Measurements from ENCODE around the gene SLIT1. TPM values are rescaled to one million over a fixed set of nuclear protein-coding genes. Genes with fewer than 3 reads are reported as not detected.

The SLIT1 gene
- total RNA-seq, 2 donors from 2014 or later: 0.56 to 2.0 TPM

DNA sequence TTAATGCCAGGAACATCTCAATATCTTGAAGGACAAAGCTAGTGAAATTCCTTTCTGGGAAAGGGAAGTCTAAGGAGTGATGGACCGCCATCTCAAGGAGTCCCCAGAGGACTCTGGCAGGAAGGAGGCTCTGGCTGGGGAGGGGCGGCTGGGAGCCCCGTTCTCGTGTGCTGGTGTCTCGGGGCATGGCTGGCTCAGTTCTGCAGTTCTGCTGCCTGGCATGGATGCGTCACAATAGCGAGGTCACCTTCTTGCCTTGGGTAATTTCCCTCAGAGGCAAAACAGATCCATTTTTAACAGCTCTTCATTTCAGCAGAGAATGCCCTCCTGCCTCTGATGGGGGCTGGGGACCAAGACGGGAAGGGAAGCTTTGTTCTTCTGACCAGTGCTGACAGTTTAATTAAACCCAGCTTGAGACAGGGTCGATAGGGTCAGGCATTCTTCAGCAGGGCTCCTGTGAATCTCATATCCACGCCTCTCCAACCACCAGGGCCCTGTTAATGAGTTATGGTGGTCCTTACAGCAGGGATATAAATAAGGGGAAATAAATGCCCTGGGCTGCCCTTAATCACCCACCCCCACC, 35.7 kb downstream of the SLIT1 start:
- Mint-ChIP-seq H3K4me3 (no peak overlapping the region), H3K9me3 (no peaks in the 10 kb centered on the region), H3K36me3 (ENCODE audit: low read depth) (no peaks in the 10 kb centered on the region), H3K27me3 (peaks cover 3% of the 10 kb centered on the region), H3K27ac (no peak overlapping the region), H3K4me1 (no peaks in the 10 kb centered on the region)
- no peak for ATAC-seq (replicated peaks)

DNA sequence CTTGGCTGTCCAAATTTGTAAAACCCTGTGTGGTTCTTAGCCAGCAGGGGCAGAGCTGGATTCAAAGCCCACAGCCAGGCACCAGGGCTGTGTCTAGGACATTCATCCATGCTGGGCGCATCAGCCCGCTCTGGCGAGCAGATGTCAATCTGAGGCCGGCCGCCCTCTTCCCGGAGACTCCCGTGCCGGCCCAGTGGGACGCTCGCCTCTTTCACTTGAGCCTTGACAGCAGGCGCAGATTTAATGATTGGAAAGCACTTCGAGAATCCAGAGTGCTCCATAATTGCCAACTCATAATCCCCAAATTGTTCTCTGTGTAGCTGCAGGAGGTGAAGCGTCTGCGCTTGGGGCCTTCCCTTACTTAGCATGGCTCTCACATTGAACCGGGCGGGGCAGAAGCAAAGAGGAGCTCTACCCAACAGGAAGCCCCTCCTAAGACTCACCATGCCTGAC, 36.7 kb downstream of the SLIT1 start:
- no peak for ATAC-seq (replicated peaks)
- H3K27me3 Mint-ChIP-seq: peaks cover 3% of the 10 kb centered on the region
- H3K9me3 Mint-ChIP-seq: no peaks in the 10 kb centered on the region
- no peaks in the 10 kb centered on the region for H3K4me1 Mint-ChIP-seq
- no peaks in the 10 kb centered on the region for H3K36me3 Mint-ChIP-seq (ENCODE audit: low read depth)
- no peak overlapping the region for H3K4me3 Mint-ChIP-seq
- no peak overlapping the region for H3K27ac Mint-ChIP-seq

DNA sequence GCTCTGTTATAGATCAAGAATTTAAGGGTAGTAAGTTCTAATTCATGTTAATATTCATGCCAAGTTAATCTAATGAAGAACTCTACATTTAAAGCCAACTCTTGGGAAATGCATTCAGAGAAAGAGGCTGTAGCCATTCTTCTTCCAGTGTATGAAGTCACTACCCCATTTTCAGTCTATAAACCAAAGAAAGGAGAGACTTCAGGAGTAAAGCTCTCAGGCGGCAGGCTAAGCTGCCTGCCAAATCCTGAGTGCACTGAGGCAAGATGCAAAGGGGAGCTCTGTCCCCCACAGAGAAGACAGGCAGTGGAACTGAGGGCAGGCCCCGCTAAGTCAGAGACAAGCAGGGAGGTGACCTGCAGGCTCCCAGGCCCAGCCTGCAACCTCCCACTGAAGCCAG, 41.5 kb downstream of the SLIT1 start:
- no peaks in the 10 kb centered on the region for H3K36me3 Mint-ChIP-seq (ENCODE audit: low read depth)
- no peaks in the 10 kb centered on the region for H3K9me3 Mint-ChIP-seq
- H3K4me1 Mint-ChIP-seq: no peaks in the 10 kb centered on the region
- ATAC-seq (replicated peaks): no peak
- H3K4me3 Mint-ChIP-seq: no peak overlapping the region
- peaks cover 24% of the 10 kb centered on the region for H3K27me3 Mint-ChIP-seq
- H3K27ac Mint-ChIP-seq: no peak overlapping the region

DNA sequence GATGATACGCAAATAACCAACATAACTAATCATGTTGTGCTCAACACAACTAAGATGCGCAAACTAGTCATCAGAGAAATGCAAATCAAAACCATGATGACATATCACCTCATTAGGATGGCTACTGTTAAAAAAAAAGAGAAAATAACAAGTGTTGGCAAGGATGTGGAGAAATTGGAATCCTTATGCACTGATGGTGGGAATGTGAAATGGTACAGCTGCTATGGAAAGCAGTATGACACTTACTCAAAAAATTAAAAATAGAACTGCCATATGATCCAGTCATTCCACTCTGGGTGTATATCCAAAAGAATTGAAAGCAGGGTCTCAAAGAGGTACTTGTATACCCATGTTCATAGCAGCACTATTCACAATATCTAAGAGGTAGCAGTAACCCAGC, 42.9 kb downstream of the SLIT1 start:
- ATAC-seq (replicated peaks): no peak
- Mint-ChIP-seq H3K4me1 (no peaks in the 10 kb centered on the region), H3K27ac (no peak overlapping the region), H3K36me3 (ENCODE audit: low read depth) (no peaks in the 10 kb centered on the region), H3K4me3 (no peak overlapping the region), H3K27me3 (peaks cover 24% of the 10 kb centered on the region), H3K9me3 (no peaks in the 10 kb centered on the region)

DNA sequence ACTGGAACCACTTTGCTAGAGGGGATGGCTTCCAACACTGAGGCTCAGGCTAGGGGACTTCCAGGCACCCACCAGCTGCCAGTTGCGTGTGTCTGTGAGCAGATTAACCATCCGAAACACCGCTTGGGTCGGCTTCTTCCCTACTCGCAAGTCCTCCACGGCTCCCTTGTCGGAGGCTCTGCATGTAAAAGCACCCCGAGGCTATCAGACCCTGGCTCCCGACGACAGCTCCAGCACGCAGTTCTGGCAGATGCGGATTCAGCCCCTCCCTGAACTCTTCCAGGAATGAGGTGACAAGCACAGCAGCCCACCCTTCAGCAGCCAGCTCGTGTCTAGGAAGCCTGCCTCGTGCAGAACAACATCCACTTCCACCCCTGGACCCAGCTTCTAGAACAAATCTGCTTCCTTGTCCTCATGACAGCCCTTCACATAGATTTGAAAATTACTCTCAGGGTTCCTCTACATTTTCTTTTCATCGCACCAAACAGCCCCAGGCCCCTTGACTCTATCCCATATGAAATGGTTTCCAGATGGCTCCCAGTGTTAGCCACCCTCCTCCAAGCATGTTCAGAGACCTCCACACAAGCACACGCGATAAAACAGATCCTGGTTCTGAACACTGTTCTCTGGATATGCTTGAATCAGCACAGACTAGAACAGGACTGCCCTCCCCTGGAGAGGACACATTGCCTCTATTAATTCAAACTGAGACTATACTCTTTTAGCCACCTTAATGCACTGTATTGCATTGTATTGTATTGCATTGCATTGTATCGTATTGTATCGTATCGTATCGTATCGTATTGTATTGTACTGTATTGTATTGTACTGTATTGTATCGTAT, 44.6 kb downstream of the SLIT1 start:
- Mint-ChIP-seq H3K4me1 (no peaks in the 10 kb centered on the region), H3K4me3 (no peak overlapping the region), H3K27ac (no peak overlapping the region), H3K27me3 (peaks cover 24% of the 10 kb centered on the region), H3K9me3 (no peaks in the 10 kb centered on the region), H3K36me3 (ENCODE audit: low read depth) (no peaks in the 10 kb centered on the region)
- no peak for ATAC-seq (replicated peaks)

DNA sequence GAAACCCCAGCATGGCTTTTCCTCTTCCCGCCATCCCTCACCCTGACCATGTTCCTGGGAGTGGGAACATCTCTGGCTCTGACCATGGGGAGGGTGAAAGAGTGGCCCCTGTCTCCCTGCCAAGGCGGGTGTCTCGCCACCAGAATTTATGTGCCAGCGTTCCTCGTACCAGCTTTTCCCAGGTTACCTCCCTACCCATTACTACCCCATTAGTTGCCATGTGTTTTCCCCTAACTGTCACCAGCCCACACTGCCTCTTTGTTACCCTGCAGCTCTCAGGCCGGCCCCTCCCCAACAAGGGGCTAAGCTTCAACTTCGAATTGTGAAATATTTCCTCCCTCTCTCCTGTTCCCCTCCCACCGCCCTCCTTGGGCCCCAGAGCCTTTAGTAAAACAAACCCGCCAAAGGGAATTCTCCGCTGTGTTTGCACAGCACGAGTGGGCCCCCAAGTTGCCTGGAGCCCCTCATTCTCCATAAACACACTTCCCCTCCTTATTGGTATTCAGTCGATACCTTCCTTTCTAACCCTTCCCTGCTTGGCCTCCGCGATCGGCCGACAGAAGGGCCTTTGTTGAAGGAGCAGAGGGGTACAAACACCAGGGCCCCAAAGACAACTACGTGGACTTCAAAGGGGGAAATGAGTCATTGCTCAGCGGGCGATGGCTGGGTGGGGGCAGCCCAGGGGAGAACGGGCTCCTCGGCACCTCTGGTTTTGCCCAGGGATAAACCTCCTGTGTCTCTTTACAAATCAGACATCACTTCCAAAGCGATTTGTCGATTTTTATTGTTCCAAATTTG, 45.5 kb downstream of the SLIT1 start:
- no peak overlapping the region for H3K4me3 Mint-ChIP-seq
- no peaks in the 10 kb centered on the region for H3K9me3 Mint-ChIP-seq
- H3K36me3 Mint-ChIP-seq (ENCODE audit: low read depth): no peaks in the 10 kb centered on the region
- no peaks in the 10 kb centered on the region for H3K4me1 Mint-ChIP-seq
- no peak overlapping the region for H3K27ac Mint-ChIP-seq
- no peak for ATAC-seq (replicated peaks)
- H3K27me3 Mint-ChIP-seq: peaks cover 25% of the 10 kb centered on the region

DNA sequence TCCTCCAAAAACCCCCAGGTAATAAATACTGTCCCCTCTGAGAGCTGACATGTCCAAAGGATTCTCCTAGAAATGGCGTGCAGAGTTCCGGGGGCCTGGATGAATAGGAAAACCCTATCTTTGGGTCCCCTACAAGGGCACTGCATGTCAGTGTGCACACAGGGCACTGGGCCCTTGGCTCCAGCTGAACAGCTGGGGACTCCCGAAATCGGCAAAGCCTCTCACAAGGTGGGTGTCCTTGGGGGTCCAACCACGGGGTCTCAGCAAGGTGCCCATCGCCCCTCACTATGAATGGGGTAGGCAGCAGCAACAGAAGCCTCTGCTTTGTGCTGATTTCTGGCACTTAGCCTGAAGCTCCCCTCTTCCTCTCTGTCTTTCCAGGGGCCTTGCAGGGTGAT, 46.1 kb downstream of the SLIT1 start:
- Mint-ChIP-seq H3K4me3 (no peak overlapping the region), H3K36me3 (ENCODE audit: low read depth) (no peaks in the 10 kb centered on the region), H3K27me3 (peaks cover 27% of the 10 kb centered on the region), H3K9me3 (no peaks in the 10 kb centered on the region), H3K27ac (no peak overlapping the region), H3K4me1 (no peaks in the 10 kb centered on the region)
- no peak for ATAC-seq (replicated peaks)

DNA sequence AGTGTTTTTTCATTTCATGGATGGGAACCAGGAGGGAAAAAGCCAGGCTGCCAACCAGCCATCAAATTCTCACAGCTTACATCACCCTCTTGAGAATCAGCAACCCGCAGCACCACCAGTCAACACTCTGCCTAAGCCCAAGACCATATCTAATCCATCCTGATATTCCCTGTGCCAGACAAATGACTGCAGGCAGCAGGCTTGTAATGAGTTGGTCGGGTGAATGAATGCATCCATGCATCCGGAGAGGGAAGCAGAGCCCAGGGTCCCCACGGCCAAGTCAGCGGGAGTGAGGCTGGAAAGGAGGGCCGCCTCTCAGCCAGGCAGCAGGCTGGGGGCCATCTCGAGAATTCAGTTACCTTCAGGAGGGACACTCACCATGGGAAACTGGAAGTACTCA, 46.9 kb downstream of the SLIT1 start:
- Mint-ChIP-seq H3K27me3 (peaks cover 27% of the 10 kb centered on the region), H3K9me3 (no peaks in the 10 kb centered on the region), H3K4me1 (no peaks in the 10 kb centered on the region), H3K4me3 (no peak overlapping the region), H3K36me3 (ENCODE audit: low read depth) (no peaks in the 10 kb centered on the region), H3K27ac (no peak overlapping the region)
- no peak for ATAC-seq (replicated peaks)

DNA sequence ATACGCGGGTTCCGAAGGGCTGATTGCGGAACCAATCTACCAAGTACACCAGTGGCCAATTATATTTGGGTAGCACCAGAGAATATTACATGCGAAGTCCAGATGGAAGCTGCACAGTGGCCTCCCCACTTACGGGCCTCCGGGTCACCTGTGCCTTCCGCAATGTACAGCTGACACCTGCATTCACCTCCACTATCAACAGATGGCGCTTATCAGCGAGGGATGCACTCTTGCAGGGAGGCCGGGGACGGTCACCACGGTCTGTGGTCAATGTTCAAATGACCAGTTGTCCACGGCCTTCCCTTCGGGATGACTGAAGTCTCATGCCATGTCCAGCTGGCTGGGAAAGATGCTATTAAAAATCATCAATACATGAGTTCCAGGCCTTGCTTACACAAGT, 47.6 kb downstream of the SLIT1 start:
- ATAC-seq (replicated peaks): no peak
- no peak overlapping the region for H3K4me3 Mint-ChIP-seq
- H3K36me3 Mint-ChIP-seq (ENCODE audit: low read depth): no peaks in the 10 kb centered on the region
- peaks cover 23% of the 10 kb centered on the region for H3K27me3 Mint-ChIP-seq
- no peaks in the 10 kb centered on the region for H3K4me1 Mint-ChIP-seq
- H3K9me3 Mint-ChIP-seq: no peaks in the 10 kb centered on the region
- no peak overlapping the region for H3K27ac Mint-ChIP-seq

DNA sequence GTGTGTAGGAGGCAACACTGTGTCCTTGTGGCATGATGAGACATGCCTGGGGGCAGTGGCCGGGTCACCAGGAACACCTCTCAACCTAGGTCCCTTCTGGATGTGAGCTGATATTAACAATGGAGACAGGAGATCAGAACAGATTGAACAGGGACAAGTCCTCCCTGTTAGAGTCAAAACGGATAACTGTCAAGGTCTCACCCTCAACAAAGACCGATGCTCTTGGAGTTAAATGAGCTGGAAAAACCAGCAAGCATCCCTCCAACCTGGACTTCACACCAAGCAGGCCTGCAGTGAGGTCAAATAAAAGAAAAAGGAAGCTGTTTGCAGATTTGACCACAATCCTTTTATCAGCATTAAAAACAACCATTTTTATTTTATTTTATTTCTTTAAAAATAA, 49.0 kb downstream of the SLIT1 start:
- no peak overlapping the region for H3K27ac Mint-ChIP-seq
- no peaks in the 10 kb centered on the region for H3K36me3 Mint-ChIP-seq (ENCODE audit: low read depth)
- H3K27me3 Mint-ChIP-seq: peaks cover 15% of the 10 kb centered on the region
- H3K4me3 Mint-ChIP-seq: no peak overlapping the region
- no peaks in the 10 kb centered on the region for H3K9me3 Mint-ChIP-seq
- H3K4me1 Mint-ChIP-seq: no peaks in the 10 kb centered on the region
- ATAC-seq (replicated peaks): no peak

DNA sequence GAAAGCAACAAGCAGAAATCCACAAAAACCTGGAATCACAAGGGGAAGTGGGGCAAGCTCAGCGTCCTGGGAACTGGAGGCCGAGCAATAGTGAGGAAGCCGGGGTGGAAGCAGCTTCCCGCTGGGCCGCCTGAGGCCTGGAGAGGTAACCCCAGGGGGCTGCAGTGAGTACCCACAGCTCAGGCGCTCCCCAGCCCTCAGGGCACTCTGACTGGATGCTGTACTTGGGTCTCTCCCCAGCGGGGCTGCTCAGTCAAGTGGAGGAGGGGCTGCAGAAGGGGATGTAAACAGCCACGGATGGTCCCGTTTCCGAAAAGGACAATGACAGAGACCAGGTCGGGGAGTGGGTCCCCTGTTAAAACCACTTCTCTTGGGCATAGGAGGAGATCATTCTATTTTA, 50.3 kb downstream of the SLIT1 start:
- Mint-ChIP-seq H3K9me3 (no peaks in the 10 kb centered on the region), H3K36me3 (ENCODE audit: low read depth) (no peaks in the 10 kb centered on the region), H3K27ac (no peak overlapping the region), H3K4me3 (no peak overlapping the region), H3K4me1 (no peaks in the 10 kb centered on the region), H3K27me3 (peaks cover 12% of the 10 kb centered on the region)
- no peak for ATAC-seq (replicated peaks)

DNA sequence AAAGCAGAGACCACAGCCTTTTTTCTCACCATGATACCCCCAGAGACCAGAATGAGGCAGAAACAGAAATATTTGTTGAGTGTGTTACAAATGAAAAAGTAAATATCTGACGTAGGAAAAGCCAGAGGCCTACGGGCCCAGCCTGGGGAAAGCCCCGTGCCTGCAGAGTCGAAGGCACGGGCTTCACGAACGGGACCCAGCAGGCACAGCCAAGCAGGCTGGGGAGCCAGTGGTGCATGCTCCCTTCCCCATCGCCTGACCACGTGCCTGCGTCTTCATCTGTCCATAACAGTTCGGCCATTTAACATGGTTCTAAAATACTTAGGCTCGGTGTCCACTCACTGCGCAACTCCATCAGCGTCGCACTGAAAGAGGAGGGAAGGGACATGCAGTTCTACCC, 50.8 kb downstream of the SLIT1 start:
- Mint-ChIP-seq H3K27me3 (peaks cover 7% of the 10 kb centered on the region), H3K27ac (no peak overlapping the region), H3K4me1 (no peaks in the 10 kb centered on the region), H3K36me3 (ENCODE audit: low read depth) (no peaks in the 10 kb centered on the region), H3K9me3 (no peaks in the 10 kb centered on the region), H3K4me3 (no peak overlapping the region)
- ATAC-seq (replicated peaks): no peak

DNA sequence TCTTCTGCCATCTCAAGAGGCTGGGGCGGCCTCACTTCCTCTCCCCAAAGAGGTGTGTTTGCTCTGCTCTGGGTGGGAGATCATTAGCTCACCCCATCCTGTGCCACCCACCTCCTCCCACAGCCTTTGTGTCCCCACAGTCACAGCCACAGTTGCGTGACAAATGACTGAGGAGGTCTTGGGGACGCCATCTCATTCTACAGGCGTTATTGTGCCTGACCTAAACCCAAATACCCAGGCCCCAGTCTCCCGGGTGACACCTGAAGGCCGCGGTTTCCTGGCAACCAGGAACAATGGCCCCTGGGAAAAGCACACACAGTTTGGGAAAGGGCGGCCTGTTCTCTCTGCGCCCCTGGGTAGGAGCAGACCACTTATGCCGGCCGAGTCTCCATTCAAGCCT, 51.6 kb downstream of the SLIT1 start:
- Mint-ChIP-seq H3K27me3 (peaks cover 6% of the 10 kb centered on the region), H3K4me3 (no peak overlapping the region), H3K36me3 (ENCODE audit: low read depth) (no peaks in the 10 kb centered on the region), H3K27ac (no peak overlapping the region), H3K9me3 (no peaks in the 10 kb centered on the region), H3K4me1 (no peaks in the 10 kb centered on the region)
- no peak for ATAC-seq (replicated peaks)

DNA sequence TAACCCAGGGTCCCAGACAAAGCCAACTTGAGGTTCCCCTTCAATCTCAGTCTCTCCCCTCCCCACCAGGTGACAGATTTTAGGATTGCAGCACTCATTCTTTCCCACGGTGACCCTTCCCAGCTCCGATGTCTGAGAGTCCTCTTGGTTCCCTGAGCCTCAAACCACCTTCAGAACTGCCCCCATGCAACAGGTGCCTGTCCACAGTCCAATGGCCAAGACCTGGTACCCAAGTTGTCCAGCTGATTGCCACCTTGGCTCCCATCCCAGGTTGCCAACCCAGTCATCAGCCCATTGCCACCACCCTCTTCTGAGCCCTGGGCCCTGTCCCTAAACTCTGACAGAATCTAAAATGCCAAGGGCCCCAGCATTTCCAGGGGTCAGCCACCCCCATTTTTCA, 53.5 kb downstream of the SLIT1 start:
- peaks cover 6% of the 10 kb centered on the region for H3K27me3 Mint-ChIP-seq
- no peaks in the 10 kb centered on the region for H3K36me3 Mint-ChIP-seq (ENCODE audit: low read depth)
- H3K9me3 Mint-ChIP-seq: no peaks in the 10 kb centered on the region
- H3K4me3 Mint-ChIP-seq: no peak overlapping the region
- no peak for ATAC-seq (replicated peaks)
- no peak overlapping the region for H3K27ac Mint-ChIP-seq
- no peaks in the 10 kb centered on the region for H3K4me1 Mint-ChIP-seq

DNA sequence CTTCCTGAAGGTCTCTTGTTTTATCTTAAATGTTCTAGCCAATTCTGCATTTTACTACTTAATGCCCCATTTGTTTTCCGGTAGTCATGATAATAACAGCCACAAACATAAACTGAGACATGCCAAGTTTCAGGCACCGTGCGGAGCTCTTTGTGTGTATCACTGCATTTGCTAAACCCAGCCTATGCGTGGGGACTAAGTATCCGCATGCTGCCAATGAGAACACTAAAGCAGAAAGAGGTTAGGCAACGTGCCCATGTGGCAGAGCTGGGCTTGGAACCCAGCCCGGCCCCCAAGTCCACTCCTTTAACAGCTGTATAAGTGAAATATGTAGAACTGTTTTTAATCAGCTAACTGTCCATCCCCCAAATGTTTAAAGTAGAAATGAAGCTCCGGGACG, 54.1 kb downstream of the SLIT1 start:
- H3K4me1 Mint-ChIP-seq: no peaks in the 10 kb centered on the region

More for the DNA sequence above, 54.1 kb downstream of the SLIT1 start:
- no peak overlapping the region for H3K4me3 Mint-ChIP-seq
- H3K27ac Mint-ChIP-seq: no peak overlapping the region
- no peak for ATAC-seq (replicated peaks)
- no peaks in the 10 kb centered on the region for H3K36me3 Mint-ChIP-seq (ENCODE audit: low read depth)
- H3K27me3 Mint-ChIP-seq: peaks cover 6% of the 10 kb centered on the region
- no peaks in the 10 kb centered on the region for H3K9me3 Mint-ChIP-seq
